Natural killer cell (primary cell): ENCODE results near the gene ANKRD31. TPM values are rescaled to one million over a fixed set of nuclear protein-coding genes. Genes with fewer than 3 reads are reported as not detected.
"Not testable (repeated sequence)": the region's sequence is repeated elsewhere in the genome, so short reads cannot be mapped to it uniquely, and the experiment has no call there.

Experiments used
- ATAC-seq, 3 donors: fragments of 150-1000 bp in 2 of 3; fragments of 200-7000 bp in 1 of 3; cut with Tn5 transposase; 1 replicate in 1 of 3; 2 replicates in 2 of 3; pipeline ENCODE4 v1.10.0; 2021; ENCODE audit warnings: mild to moderate bottlenecking in 2 of 3, moderate library complexity in 2 of 3
- DNase-seq, 2 donors: peaks; one replicate each; pipeline versions ENCODE4 v3.0.0 to v3.0.0-alpha.2; 2013 to 2021; ENCODE audit warnings: mixed read lengths in 1 of 2
- H3K27ac ChIP-seq: one replicate; pipeline ENCODE4 v1.5.1; 2013; ENCODE audit warnings: mild to moderate bottlenecking, low read length
- H3K27me3 ChIP-seq: one replicate; pipeline ENCODE4 v1.6.1; 2013; ENCODE audit warnings: low read length; ENCODE audit not compliant: control insufficient read depth, insufficient read depth
- H3K36me3 ChIP-seq: one replicate; pipeline ENCODE4 v1.6.1; 2013; ENCODE audit warnings: low read length; ENCODE audit not compliant: control insufficient read depth, insufficient read depth
- H3K4me1 ChIP-seq: one replicate; pipeline ENCODE4 v1.6.1; 2013; ENCODE audit warnings: low read length; ENCODE audit not compliant: control insufficient read depth, insufficient read depth
- H3K4me3 ChIP-seq: one replicate; pipeline ENCODE4 v1.5.1; 2013; ENCODE audit warnings: low read length
- H3K9me3 ChIP-seq: one replicate; pipeline ENCODE4 v1.6.1; 2013; ENCODE audit warnings: low read length; ENCODE audit not compliant: control insufficient read depth, insufficient read depth
- H3K27ac Mint-ChIP-seq, 2 donors: one replicate each; pipeline ENCODE4 v1.8.0; 2022; ENCODE audit warnings: mild to moderate bottlenecking in 2 of 2, mixed read lengths in 2 of 2, moderate library complexity in 1 of 2
- H3K27me3 Mint-ChIP-seq, 2 donors: one replicate each; pipeline ENCODE4 v1.8.0; 2022; ENCODE audit warnings: low read depth in 2 of 2, mixed read lengths in 2 of 2
- H3K36me3 Mint-ChIP-seq: one replicate; pipeline ENCODE4 v1.8.0; 2022; ENCODE audit warnings: mixed read lengths
- H3K4me1 Mint-ChIP-seq, 2 donors: one replicate each; pipeline ENCODE4 v1.8.0; 2022; ENCODE audit warnings: mixed read lengths in 2 of 2
- H3K4me3 Mint-ChIP-seq: one replicate; pipeline ENCODE4 v1.8.0; 2022; ENCODE audit warnings: mild to moderate bottlenecking, moderate library complexity, mixed read lengths
- H3K9me3 Mint-ChIP-seq, 2 donors: one replicate each; pipeline ENCODE4 v1.8.0; 2022; ENCODE audit warnings: mixed read lengths in 2 of 2
- CTCF ChIP-seq: fragments of 200-600 bp; IDR thresholded peaks from one replicate; pipeline ENCODE4 v1.8.0; 2022; ENCODE audit warnings: antibody characterized with exemption
- WGBS: methylation state at CpG from one replicate; pipeline ENCODE4 v1.1.7; 2013; ENCODE audit warnings: missing lambda C conversion rate; ENCODE audit not compliant: insufficient coverage; 5-methylcytosine and 5-hydroxymethylcytosine counted together
- intact Hi-C: fragments of 100-400 bp; cut with micrococcal nuclease; formaldehyde crosslinking; loops from one replicate; pipeline ENCODE4 v1.14.2; 2022
- total RNA-seq, 4 donors: library from RNA; stranded (reverse); fragments of 120-200 nt in 1 of 4; gene quantifications; one replicate each; pipeline versions ENCODE4 v1.2.3 to v1.2.4, GENCODE V29; 2013 to 2022

ANKRD31 gene
- total RNA-seq, 3 donors from 2014 or later (not counting 1 experiment from before 2014, with no cell fraction given) = 0.09 to 0.15 (median 0.12) TPM

DNA sequence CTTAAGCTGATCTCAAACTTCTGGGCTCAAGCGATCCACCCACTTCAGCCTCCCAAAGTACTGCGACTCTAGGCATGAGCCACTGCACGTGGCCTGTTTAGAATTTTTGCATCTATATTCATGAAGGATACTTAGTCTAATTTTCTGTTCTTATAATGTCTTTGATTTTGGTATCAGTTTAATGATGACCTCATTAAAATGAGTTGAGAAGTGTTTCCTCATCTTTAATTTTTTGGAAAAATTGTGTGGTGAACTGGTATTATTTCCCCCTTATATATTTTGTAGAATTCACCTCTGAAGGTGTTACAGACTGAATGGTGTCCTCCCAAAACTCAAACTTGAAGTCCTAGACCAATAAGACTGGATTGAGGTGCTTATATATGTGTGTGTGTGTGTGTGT is 46.5 kb downstream of the ANKRD31 start:
- ATAC-seq = no peak
- Histone ChIP-seq H3K9me3 (no peaks in the 10 kb centered on the region), H3K36me3 (no peaks in the 10 kb centered on the region), H3K27ac (no peak overlapping the region), H3K27me3 (no peaks in the 10 kb centered on the region), H3K4me3 (no peak overlapping the region), H3K4me1 (no peaks in the 10 kb centered on the region)
- Mint-ChIP-seq H3K4me1 (no peaks in the 10 kb centered on the region), H3K27me3 (peaks cover 14 to 52% of the 10 kb centered on the region in 2 donors), H3K4me3 (no peak overlapping the region), H3K36me3 (no peaks in the 10 kb centered on the region), H3K27ac (no peak overlapping the region), H3K9me3 (no peaks in the 10 kb centered on the region)
- no peak for DNase-seq
- intact Hi-C loops = no loop called here
- no peak for TF ChIP-seq CTCF
- WGBS = 84% methylated on average over 3 of the region's 3 CpGs

DNA sequence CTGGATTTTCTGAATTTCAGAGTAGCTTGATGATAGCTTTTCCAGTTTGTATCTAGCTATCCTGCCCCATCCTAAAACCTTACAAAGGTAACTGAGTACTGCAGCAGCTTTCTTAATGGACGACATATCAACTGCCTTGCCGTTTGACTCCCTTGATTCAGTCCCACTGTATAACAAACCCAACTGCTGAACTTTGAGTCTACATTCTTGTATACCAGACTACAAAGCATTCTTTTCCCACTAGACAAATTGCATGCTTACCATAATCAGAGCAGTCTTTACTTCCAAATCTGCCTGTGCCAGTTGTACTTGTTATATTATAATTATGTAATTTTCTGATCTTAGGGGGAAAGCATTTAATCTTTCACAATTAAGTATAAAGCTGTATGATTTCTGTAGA is 47.3 kb downstream of the ANKRD31 start:
- Histone ChIP-seq H3K9me3 (no peaks in the 10 kb centered on the region), H3K27me3 (no peaks in the 10 kb centered on the region), H3K36me3 (no peaks in the 10 kb centered on the region), H3K4me3 (no peak overlapping the region), H3K4me1 (no peaks in the 10 kb centered on the region), H3K27ac (no peak overlapping the region)
- no peaks in the 10 kb centered on the region for H3K9me3 Mint-ChIP-seq
- no peaks in the 10 kb centered on the region for H3K4me1 Mint-ChIP-seq
- H3K27ac Mint-ChIP-seq = no peak overlapping the region
- no peaks in the 10 kb centered on the region for H3K36me3 Mint-ChIP-seq
- peaks cover 16 to 53% of the 10 kb centered on the region in 2 donors for H3K27me3 Mint-ChIP-seq
- DNase-seq (no peak), ATAC-seq (no peak)
- no peak for TF ChIP-seq CTCF
- 100% methylated on average over 2 of the region's 2 CpGs for WGBS
- no peak overlapping the region for H3K4me3 Mint-ChIP-seq
- intact Hi-C loops = no loop called here

DNA sequence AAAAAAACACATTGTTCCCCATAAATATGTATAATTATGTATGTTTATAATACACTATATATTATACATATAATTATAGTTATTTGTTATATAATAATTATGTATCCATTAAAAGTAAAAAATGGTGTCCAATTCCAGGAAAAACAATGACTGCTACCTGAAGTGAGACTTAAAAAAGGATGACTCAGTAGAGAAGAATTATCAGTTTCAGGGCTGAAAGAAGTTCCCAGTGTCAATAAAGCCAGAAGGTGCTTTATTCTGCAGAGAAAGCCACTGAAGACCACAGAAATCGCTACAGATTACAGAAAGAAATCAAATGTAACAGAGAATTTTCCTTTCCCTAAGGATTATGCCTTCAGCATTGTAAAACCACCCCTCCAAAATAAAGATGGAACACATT is 50.9 kb downstream of the ANKRD31 start:
- no peaks in the 10 kb centered on the region for H3K4me1 ChIP-seq
- Mint-ChIP-seq H3K4me1 (peaks cover 0 to 6% of the 10 kb centered on the region in 2 donors), H3K9me3 (no peaks in the 10 kb centered on the region), H3K36me3 (no peaks in the 10 kb centered on the region), H3K4me3 (no peak overlapping the region), H3K27ac (no peak overlapping the region), H3K27me3 (peaks cover 12 to 40% of the 10 kb centered on the region in 2 donors)
- H3K4me3 ChIP-seq = no peak overlapping the region
- no peak overlapping the region for H3K27ac ChIP-seq
- no peak for TF ChIP-seq CTCF
- ATAC-seq = no peak
- no peaks in the 10 kb centered on the region for H3K9me3 ChIP-seq
- no peaks in the 10 kb centered on the region for H3K27me3 ChIP-seq
- WGBS = 76% methylated on average over 1 of the region's 1 CpG
- intact Hi-C loops = no loop called here
- DNase-seq = no peak
- no peaks in the 10 kb centered on the region for H3K36me3 ChIP-seq

DNA sequence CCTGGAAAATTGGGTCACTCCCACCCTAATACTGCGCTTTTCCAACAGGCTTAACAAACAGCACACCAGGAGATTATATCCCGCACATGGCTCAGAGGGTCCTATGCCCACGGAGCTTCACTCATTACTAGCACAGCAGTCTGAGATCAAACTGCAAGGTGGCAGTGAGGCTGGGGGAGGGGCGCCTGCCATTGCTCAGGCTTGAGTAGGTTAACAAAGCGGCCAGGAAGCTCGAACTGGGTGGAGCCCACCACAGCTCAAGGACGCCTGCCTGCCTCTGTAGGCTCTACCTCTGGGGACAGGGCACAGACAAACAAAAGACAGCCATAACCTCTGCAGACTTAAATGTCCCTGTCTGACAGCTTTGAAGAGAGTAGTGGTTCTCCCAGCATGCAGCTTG is 60.7 kb downstream of the ANKRD31 start:
- H3K36me3 Mint-ChIP-seq, H3K36me3 ChIP-seq, H3K27ac ChIP-seq, H3K9me3 ChIP-seq, H3K9me3 Mint-ChIP-seq, intact Hi-C loops, ATAC-seq, H3K27me3 ChIP-seq, DNase-seq, H3K4me1 ChIP-seq, H3K4me3 ChIP-seq, H3K4me3 Mint-ChIP-seq, H3K4me1 Mint-ChIP-seq, H3K27ac Mint-ChIP-seq: not testable (repeated sequence)
- 96% methylated on average over 7 of the region's 7 CpGs for WGBS
- H3K27me3 Mint-ChIP-seq = peaks cover 0 to 12% of the 10 kb centered on the region in 2 donors

GRCh38 chr5:75174872-75175271 is 61.8 kb downstream of the ANKRD31 start:
- peaks cover 0 to 15% of the 10 kb centered on the region in 2 donors for H3K27me3 Mint-ChIP-seq
- H3K27me3 ChIP-seq, H3K27ac Mint-ChIP-seq, H3K4me1 Mint-ChIP-seq, H3K9me3 ChIP-seq, H3K36me3 Mint-ChIP-seq, intact Hi-C loops, H3K9me3 Mint-ChIP-seq, H3K36me3 ChIP-seq, H3K4me3 ChIP-seq, H3K4me3 Mint-ChIP-seq, H3K4me1 ChIP-seq, DNase-seq, ATAC-seq, H3K27ac ChIP-seq: not testable (repeated sequence)
- WGBS = 100% methylated on average over 2 of the region's 4 CpGs
